HL-60/S4 treated with retinoic acid at 250 ng/mL for 4 days and 3 days (cell line): ENCODE measurements around the gene PYGB.

Experiments used
- in situ Hi-C: fragments of 300-500 bp; cut with MboI; formaldehyde crosslinking; loops from 2 replicates; pipeline ENCODE4 v1.7.0; 2022; ENCODE audit warnings: low sequenced_read_pairs

The PYGB gene

DNA sequence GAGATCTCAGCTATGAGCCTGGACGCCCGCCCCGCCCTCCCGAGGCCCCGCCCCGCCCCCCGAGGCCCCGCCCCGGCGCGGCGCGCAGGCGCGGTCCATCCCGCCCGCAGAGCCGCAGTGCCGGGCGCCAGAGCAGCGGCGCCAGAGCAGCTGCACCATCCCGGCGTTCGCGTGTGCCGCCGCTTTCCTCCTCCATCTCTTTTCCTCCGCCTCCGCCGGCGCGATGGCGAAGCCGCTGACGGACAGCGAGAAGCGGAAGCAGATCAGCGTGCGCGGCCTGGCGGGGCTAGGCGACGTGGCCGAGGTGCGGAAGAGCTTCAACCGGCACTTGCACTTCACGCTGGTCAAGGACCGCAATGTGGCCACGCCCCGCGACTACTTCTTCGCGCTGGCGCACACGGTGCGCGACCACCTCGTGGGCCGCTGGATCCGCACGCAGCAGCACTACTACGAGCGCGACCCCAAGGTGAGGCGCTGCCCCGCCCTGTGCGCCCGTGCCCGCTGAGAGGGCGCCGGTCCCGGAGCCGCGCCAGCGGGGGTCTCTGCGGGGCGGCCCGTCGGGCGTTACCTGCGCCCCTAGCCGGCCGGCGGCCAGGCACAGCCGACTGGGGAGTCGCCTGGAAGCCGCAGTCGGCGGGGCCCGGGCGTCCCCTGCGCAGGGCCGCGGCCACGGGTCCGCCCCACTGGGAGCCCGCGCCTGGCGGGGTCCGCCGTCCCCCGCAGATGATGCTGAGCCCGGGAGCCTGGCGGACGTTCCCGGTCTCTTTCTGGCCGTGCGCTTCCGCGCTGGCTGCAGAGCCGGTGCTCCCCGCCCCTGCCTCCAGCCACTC lies at the start of gene PYGB:
PYGB (plus strand) TSS at position 130 of the 830 bp plus-strand sequence; CDS start at position 224, 94 bp downstream.
- in situ Hi-C loops = no loop called here

DNA sequence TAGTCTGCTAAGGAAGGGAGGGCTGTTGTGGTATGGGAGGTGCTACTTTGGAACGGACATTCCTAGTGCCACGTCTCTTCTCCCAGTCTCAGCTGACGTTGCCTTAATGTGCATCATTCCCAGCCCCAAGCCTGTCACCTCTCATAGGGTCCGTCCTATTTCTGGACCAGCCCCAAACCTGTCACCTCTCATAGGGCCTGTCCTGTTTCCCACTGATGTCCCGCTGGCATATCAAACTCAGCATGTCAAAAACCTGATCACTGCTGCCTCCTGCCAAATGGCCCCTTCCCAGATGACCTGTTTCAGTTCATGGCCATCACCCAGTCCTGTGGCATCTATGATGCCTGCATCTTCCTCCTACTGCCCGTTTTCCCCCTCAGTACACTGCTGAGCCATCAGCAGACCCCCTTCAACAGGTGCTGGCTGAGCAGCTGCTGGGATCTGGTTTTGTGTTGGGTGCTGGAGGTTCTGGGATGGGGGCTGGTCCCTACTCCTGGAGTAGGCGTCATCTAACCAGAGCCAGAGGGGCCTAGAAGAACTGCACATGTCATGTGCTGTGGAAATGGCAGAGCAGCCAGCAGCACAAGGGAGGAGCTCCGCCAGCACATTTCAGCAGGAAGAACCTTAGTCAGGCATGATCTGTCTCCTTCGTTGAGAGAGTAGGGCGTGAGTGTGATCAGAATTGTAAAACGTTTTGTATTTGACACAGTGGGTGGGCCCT lies 49.1 kb upstream of the PYGB start:
- in situ Hi-C loops = no loop called here

DNA sequence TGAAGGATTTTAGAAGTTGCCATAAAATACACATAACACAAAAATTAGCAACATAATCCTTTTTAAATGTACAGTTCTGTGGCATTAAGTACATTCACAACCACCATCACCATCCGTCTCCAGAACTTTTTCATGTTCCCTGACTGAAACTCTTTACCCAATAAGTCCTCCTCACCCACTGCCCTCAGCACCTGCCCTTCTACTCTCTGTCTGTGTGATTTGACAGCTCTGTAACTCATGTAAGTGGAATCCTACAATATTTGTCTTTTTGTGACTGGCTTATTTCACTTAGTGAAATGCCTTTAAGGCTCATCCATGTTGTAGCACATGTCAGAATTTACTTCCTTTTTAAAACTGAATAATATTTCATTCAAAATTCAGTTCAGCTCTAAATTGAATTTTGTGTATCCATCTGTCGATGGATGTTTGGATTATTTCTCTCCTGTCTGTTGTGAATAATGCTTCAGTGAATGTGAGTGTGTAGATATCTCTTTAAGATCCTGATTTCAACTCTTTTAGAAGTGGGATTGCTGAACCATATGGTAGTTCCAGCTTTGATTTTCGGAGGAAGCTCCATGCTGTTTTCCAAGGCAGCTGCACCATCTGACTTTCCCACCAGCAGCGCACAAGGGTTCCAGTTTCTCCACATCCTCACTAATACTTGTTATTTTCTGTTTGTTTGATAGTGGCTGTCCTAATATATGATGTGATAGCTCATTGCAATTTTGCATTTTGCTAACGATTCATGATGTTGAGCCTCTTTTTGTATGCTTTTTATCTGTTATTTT lies 48.2 kb upstream of the PYGB start:
- in situ Hi-C loops = no loop called here

DNA sequence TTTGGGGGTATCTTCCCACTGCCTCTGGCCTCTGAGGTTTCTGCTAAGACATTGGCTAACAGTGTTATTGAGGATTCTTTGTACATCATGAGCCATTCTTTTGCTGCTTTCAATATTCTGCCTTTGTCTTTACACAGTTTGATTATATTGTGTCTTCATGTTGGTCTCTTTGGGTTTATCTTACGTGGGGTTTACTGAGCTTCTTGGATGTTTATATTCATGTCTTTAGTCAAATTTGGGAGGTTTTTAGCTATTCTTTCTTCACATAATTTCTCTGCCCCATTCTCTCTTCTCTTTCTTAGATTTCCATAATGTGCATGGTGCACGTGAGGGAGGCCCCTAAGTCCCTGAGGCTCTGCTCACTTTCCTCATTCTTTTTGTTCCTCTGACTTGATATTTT lies 44.8 kb upstream of the PYGB start:
- in situ Hi-C loops = no loop called here

DNA sequence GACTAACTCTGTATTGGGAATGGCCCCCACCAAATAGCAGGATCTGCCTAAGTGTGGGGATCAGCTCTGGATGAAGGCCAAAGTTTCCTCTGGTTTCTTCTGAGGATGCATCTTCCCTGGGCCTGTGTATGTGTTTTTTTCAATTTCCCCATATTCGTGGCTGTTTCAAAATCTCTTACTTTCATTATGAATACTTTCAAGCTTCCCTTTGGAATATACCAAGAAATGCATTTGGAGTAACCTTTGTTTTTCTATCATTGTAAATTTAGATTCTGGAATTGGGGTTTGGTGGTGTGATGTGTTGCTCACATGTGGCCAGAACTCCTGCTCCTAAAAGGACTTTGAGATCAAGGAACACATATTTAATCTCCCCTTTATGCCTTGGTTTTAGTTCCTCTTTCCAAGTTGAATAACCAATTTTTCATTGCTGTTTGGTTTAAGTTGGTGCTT lies 44.0 kb upstream of the PYGB start:
- in situ Hi-C loops = no loop called here

DNA sequence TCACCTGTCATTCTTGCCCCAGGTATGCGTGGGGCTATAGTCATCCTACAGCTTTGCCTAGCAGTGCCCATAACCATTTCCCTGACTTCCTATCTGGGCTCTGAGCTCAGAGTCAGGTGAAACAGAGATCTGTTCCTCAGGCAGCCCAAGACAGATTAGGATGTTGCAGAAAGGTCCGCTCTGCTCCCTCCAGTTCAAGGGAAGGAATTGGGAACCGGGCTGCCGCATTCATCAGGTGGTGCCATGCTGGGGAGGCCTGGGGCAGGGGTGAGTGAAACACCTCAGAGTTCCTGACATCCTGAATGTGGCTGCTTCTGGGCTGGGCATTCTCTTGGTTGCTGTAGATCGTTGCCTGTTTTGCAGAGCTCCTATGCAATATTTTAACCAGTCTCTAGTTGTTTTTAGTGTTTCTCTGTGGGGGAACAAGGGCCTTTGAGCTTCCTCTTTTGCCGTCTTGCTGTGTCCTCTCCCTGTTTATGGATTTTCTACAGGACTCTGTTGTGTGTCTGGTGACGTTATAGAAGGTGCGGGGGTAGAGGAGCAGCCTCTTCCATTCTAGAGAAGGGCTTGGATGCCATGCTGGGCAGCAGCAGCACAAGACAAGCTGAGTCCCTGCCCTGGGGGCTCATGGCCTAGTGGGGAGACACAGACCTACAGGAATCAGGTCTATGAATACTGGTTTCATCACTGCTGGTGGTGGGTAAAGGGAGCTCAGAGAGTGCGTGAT lies 43.2 kb upstream of the PYGB start:
- in situ Hi-C loops = no loop called here

DNA sequence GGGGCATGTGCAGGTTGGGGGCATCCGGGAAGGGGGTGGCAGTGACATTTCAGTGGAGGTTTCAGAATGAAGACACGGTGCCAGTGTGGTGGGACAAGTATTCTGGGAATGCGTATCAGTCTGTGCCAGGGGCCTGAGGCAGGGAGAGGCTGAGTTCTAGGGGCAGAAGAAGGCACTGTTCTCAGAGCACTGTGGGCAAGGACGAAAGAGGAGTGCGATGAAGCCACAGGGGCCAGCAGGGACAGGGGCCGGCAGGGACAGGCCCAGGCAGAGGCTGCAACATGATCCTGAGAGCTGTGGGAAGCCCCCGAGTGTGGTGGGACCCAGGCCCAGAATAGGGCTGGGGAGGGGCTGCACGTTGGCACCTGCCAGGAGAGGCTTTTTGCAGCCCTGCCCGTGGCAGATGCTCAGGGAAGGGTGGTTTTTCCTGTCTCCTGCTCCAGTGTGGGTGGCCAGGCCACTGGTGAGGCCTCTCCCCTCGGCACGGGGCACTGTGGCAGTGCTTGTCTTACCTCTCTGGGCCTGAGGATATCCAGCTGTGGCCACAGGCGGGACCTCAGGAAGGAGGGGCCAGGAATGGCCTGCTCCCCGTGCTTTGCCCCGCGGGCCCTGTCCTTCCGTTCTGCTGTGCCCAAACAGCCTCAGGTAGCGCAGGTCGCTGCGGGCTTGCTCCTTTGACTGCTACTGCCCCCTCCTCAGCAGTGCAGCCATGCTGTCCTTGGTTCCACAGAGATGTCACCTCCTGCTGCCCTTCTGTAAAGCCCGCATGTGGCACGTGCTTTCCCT lies 42.4 kb upstream of the PYGB start:
- in situ Hi-C loops = no loop called here

DNA sequence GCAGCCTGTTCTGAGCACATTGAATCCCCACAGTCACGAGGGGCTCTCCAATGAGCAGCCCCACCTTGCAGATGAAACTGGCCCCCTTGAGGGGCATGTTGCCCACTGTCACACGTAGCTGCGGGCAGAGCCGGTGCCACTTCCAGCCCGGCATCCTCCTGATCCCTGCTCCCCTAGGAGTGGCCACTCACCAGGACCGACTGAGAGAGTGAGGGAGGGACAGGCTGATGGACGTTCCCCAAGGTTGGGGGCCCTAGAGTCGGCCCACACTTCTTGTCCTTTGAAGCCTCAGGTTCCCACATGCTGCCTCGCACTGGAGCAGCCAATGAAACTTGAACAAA lies 41.9 kb upstream of the PYGB start:
- in situ Hi-C loops = no loop called here

DNA sequence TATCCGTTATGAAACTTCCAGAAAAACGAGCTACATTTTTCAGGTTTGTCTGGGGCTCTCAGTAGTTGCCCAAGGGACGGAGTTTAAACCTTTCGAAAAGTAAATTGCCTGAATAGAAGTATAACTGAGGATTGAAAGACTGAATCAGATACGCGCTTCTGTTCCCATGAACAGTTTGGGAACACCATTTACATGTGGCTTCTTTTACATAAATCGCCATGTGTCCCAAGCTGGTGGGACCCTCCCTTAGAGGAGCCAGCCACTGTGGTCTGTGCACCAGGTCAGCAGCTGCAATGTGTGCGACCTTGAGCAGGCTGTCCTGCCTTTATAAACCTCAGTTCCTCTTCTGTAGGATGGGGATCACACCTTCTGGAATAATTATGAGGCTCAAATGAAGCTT lies 41.3 kb upstream of the PYGB start:
- in situ Hi-C loops = no loop called here

DNA sequence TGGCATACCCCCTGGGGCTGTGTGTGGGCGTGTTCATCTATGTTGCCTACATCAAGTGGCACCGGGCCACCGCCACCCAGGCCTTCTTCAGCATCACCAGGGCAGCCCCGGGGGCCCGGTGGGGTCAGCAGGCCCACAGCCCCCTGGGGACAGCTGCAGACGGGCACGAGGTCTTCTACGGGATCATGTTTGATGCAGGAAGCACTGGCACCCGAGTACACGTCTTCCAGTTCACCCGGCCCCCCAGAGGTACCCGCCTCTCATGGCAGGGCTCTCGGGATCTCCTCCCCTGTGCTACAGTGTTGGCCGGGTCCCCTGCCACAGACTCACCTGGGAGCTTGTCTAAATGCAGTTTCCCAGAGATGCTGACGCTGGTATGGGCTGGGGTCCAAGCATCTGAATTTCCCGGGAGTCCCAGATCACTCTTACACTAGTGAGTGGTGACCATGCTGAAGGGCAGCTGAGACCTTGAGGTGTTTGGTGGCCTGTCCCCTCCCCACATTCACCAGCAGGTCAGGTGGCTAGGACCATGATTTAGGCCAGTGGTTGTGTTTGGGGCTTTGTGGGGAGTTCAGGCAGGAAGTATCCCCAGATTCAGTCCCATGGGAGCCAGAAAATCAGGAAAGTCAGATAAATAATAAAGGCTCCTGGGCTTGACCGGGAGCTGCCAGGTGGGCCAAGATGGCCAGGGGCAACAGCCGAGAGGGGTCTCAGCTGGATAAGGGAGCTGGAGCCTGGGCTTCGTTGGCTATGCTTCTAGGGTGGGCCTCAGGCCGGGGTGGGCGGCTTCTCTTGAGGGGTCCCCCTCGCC lies 40.5 kb upstream of the PYGB start:
- in situ Hi-C loops = no loop called here

DNA sequence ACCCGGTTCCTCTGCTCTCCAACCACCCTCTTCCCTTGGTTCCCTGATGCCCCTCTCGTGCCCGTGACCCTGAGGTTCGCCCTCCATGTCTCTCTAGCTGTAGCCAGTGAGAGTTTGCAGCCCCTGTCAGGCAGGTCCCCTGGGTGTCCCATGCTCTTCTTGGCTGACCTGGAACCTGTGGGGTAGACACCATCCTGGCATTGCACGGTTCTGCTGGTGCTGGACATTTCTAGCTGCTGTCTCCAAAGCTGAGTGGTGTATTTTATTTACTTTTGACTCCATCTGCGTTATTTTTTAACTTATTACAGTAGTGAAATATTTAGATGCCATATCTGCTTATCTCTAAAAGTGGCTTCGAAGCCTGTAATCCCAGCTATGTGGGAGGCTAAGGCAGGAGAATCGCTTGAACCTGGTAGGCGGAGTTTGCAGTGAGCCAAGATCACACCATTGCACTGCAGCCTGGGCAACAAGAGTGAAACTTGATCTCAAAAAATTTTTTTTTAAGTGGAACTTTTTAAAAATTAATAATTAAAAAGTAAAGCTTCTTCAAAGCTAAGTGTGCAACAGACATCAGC lies 39.8 kb upstream of the PYGB start:
- in situ Hi-C loops = no loop called here

DNA sequence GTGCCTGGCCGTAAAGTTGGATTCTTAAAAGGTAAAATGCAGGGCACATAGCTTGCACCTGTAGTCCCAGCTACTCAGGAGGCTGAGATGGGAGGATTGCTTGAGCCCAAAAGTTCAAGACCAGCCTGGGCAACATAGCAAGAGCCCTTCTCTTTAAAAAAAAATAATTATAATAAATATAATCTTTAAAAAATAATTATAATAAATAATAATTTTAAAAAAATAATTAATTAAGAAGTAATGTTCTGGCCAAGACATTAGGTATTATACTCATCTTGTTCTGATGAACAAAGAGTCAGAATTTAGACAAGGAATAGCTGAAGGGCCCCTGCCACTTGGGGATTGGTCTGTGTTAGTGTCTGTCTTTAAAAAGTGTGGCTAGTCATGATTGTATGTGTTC lies 38.5 kb upstream of the PYGB start:
- in situ Hi-C loops = no loop called here

DNA sequence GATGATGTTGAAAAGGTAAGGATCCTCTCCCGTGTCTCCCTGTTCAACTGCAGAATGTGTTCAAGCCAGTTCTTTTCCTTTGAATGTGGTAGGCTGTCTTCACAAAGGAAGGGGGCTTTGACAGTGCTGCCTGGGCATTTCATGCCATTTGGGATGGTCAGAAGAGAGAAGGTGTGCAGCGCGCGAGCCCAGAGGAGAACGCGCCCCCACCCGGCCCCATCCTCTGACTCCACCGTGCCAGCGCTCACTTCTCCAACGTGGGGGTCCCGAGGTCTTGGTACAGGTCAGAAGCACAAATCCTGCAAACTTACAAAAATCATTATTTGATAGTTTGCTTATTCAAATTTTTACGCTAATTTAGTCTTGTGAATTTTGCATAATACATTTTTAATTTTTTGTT lies 38.0 kb upstream of the PYGB start:
- in situ Hi-C loops = no loop called here

DNA sequence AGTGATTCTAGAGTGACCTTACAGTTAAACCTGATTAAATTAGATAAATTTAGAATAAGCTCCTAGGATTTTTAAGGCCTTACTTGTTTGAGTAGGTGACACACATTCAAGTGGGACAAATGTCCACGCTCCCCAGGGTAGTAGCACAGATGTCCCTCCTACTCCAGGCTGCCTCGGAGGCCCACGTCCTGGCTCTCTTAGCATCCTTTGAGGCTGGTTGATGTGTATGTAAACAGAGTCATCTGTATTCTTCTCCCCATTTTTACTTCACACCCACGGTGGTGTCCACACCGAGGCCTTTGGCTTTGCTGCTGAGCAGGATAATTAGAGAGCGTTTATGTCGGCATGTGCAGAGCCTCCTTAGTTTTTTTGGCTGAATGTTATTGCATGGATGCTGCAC lies 36.6 kb upstream of the PYGB start:
- in situ Hi-C loops = no loop called here

DNA sequence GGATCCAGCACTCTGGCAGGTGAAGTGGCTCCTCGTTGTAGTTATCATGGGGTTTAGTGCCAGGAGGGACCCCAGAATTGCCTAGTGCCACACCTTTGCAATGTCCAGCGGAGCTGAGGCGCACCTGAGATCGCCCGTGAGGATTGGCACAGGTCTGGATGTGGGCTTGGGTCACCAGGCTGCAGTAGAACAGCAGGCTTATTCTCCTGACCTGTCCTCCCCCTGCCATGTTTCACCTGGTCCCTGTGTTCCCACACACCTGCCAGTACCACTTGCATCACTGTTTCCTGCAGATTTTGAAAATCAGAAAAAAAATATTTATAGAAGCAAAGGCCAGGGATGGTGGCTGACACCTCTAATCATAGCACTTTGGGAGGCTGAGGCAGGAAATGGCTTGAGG lies 35.6 kb upstream of the PYGB start:
- in situ Hi-C loops = no loop called here

DNA sequence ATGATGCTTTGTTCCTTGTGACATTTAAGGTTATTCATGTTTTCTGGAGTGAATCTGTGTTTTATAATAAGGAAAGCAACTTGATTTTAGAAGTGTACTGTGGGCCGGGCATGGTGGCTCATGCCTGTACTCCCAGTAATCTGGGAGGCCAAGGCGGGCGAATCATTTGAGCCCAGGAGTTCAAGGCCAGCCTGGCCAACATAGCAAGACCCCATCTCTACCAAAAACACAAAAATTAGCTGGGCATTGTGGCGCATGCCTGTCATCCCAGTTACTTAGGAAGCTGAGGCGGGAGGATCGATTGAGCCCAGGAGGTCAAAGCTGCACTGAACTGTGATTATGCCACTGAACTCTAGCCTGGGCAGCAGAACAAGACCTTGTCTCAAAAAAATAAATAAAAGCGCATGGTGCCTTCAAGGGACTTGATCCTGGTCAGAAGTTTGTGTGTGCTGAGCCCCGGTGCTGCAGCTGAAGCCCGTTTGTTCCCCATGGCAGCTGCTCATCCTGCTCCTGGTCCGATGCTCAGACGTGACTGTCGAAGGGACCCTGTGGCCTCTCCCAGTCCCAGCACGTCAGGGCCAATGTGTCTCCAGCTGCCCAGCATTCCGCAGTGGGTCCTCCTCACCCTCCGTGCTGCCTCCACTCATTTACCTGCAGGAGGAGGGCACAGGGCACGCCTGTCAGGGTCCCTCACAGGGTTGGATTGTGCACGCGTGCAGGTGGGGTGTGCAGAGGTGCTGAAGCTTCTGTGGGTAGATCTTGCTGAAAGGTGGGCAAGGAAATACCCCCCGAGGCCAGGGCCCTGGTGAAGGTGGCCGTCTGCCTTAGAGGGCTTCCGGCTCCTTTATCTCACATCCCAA lies 34.1 kb upstream of the PYGB start:
- in situ Hi-C loops = no loop called here

DNA sequence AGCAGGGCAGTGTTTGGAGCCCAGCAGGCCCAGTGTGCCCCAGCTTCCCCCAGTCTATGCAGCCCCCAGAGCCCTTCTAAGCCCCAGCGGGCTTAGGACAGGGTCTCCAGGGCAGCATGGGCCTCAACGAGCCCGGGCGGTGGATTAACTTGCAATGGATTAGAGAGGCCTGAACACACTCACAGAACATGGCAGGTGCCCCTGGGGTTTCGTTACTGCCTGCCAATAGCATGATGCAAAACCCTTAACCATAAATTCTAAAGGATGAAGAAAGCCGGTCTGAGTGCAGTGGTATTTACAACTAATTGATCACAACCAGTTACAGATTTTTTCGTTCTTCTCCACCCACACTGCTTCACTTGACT lies 33.5 kb upstream of the PYGB start:
- in situ Hi-C loops = no loop called here

DNA sequence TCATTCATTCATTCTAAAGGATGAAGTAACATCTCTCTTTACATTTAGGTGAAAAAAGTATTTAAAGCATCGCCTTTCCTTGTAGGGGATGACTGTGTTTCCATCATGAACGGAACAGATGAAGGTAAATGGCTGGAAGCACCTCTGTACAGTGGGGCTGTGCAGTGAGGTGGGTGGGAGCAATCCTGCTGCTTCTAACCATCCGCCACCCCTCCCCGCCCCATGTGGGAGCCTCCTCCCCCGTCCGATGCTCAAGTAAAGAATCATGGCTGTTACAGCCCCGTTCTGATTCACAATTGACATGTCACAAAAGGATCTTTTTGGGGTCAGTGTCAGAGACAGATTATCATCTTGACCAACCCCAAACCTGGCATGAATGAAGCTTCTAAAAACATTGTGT lies 33.1 kb upstream of the PYGB start:
- in situ Hi-C loops = no loop called here
